Pancreas (tissue), 10 donors: ENCODE results near the gene WWC2. TPM values are rescaled to one million over a fixed set of nuclear protein-coding genes. Genes with fewer than 3 reads are reported as not detected.
"Not testable (repeated sequence)": the region's sequence is repeated elsewhere in the genome, so short reads cannot be mapped to it uniquely, and the experiment has no call there.

ENCODE experiments used
- ATAC-seq, 4 donors: fragments of 200-7000 bp; cut with Tn5 transposase; one replicate each; pipeline versions ENCODE4 v1.8.0 to v1.9.1; 2020; ENCODE audit warnings: mild to moderate bottlenecking in 4 of 4, moderate library complexity in 4 of 4
- DNase-seq, 6 donors: peaks; one replicate each; pipeline ENCODE4 v3.0.0-alpha.2; 2020
- FAIRE-seq: peaks from 2 replicates; lab custom pipeline; 2012; peaks lifted over from hg19 to GRCh38; lab: Jason Lieb, UNC
- H3K27ac ChIP-seq, 4 donors: fragments of 200-600 bp; sonication (generic); 1 replicate in 3 of 4; 2 replicates in 1 of 4; pipeline versions ENCODE4 v1.5.0 to v1.8.0; 2020
- H3K27me3 ChIP-seq, 4 donors: fragments of 200-600 bp; one replicate each; pipeline ENCODE4 v1.8.0; 2021
- H3K36me3 ChIP-seq, 3 donors: fragments of 200-600 bp; sonication (generic) in 1 of 3; one replicate each; pipeline versions ENCODE4 v1.5.0 to v1.8.0; 2020 to 2021
- H3K4me1 ChIP-seq, 3 donors: fragments of 200-600 bp; one replicate each; pipeline ENCODE4 v1.8.0; 2021
- H3K4me3 ChIP-seq, 4 donors: fragments of 200-600 bp; sonication (generic) in 2 of 4; one replicate each; pipeline versions ENCODE4 v1.5.0 to v1.8.0; 2020 to 2021
- H3K9me3 ChIP-seq, 4 donors: fragments of 200-600 bp; one replicate each; pipeline ENCODE4 v1.8.0; 2021
- CTCF ChIP-seq, 4 donors: fragments of 200-600 bp; sonication (generic) in 3 of 4; IDR thresholded peaks; one replicate each; pipeline versions ENCODE4 v1.5.0 to v1.8.0; 2021; ENCODE audit warnings: antibody characterized with exemption in 4 of 4
- WGBS, 2 donors: extraction: QIAGEN DNeasy Blood & Tissue Kit; methylation state at CpG; one replicate each; pipeline ENCODE4 v1.1.7; 2013; 5-methylcytosine and 5-hydroxymethylcytosine counted together
- intact Hi-C, 3 donors: fragments of 100-400 bp; cut with DNase I; formaldehyde crosslinking; loops; one replicate each; pipeline versions ENCODE4 v1.11.1 to v1.14.2; 2022
- polyA plus RNA-seq, 2 donors: library from polyadenylated mRNA; stranded (reverse); fragments of 200-250 nt; gene quantifications; one replicate each; pipeline ENCODE4 v1.2.3, GENCODE V29; 2013
- total RNA-seq, 6 donors: library from RNA; stranded (reverse); fragmentation: NEBNext Ultra II Directional in 4 of 6; extraction: Animal tissue kit (Norgen Biotek cat#: 25700) in 4 of 6; gene quantifications; one replicate each; pipeline versions ENCODE4 v1.2.1 to v1.2.4, GENCODE V29; 2021 to 2023
- donor health status: healthy with polysubstance abuse.
- donor health status: DM: no; HTN: no; CAD: no; lungs with moderate emphysema.
- donor health status: DM: no; HTN: no; CAD: no.
- donor health status: control.
- donor health status: control.
- donor health status: Bipolar disorder and iron deficiency.
- donor health status: DM: yes; HTN: yes; CAD: no.
- donor health status: DM: no; HTN: no; CAD: no.
- donor health status: DM: no; HTN: no; CAD: no.
- donor health status: DM: yes; HTN: yes; CAD: no.

Gene WWC2
- total and polyA plus RNA-seq, 8 donors, result 4.4 to 27.5 (median 16.9) TPM

DNA sequence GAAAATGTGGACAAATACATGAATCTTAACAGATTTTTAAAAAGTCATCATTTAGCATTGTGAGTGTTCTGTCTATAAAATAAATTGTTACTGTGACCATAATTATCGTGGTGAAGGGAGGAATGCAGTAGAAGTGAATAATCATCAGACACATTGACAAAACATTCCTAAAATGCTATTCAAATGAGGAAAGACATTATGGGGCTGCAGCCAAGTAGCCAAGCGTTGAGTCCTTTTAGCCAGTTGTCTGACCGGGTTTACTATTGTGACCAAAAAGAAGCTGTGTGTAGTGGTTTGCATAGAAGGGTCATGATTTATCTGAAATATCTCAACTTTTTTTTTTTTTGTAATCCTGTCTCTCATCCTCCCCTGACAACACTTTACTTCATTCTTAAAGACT lies 19.5 kb downstream of the WWC2 start:
- TF ChIP-seq CTCF (IDR thresholded peaks at IDR 0.05), result no peak
- peaks cover 5 to 22% (median 19%) of the 10 kb centered on the region in 3 donors for H3K4me1 ChIP-seq
- 3 to 10% methylated on average over 3 of the region's 3 CpGs for WGBS, 2 donors
- intact Hi-C loops, result loop anchor here in 1 of 3 donors (10.0 kb wide), 1 partner anchor 56 kb away; no protein-coding TSS in a partner anchor
- H3K9me3 ChIP-seq, result no peaks in the 10 kb centered on the region
- H3K36me3 ChIP-seq, result no peaks in the 10 kb centered on the region
- no peak for DNase-seq
- no peak overlapping the region for H3K4me3 ChIP-seq
- no peak for FAIRE-seq
- peak overlapping the region in 1 of 4 donors; percentile 5 for H3K27ac ChIP-seq
- ATAC-seq, result peak; percentile 63 to 92 (median 81)
- no peaks in the 10 kb centered on the region for H3K27me3 ChIP-seq

DNA sequence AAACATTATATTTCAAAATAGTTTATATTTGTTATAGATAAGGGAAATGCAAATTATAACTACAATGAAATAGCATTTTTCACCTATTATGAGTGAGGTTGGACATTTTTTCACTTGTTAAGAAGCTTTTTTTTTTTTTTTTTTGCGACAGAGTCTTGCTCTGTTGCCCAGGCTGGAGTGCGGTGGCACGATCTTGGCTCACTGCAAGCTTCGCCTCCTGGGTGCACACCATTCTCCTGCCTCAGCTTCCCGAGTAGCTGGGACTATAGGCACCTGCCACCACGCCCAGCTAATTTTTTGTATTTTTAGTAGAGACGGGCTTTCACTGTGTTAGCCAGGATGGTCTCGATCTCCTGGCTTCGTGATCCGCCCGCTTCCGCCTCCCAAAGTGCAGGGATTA lies 22.6 kb downstream of the WWC2 start:
- H3K36me3 ChIP-seq, H3K4me3 ChIP-seq, intact Hi-C loops, H3K9me3 ChIP-seq, DNase-seq, H3K27ac ChIP-seq, ATAC-seq, FAIRE-seq, H3K27me3 ChIP-seq: not testable (repeated sequence)
- peaks cover 5 to 22% (median 14%) of the 10 kb centered on the region in 3 donors for H3K4me1 ChIP-seq
- WGBS, 2 donors, result 97 to 99% methylated on average over 12 of the region's 12 CpGs

DNA sequence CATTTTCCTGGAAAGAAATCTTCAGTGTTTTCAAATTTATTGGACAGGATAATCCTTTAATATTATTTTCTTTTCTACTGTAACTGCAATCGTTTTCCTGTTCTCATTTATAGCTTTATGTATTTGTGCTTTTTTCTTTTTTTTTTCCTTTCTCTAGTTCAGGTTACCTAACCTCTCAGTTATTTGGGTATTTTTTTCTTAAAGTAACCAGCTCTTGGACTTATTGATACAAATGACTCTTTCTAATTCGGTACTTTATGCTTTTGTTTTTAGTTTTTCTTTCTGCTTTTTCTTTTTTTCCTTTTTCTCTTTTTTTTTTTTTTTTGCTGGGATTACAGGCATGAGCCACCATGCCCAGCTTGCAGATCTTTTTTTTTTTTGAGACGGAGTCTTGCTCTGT lies 25.2 kb downstream of the WWC2 start:
- Histone ChIP-seq H3K9me3 (no peaks in the 10 kb centered on the region), H3K4me3 (no peak overlapping the region), H3K27ac (no peak overlapping the region), H3K27me3 (no peaks in the 10 kb centered on the region), H3K36me3 (no peaks in the 10 kb centered on the region), H3K4me1 (peaks cover 0 to 9% (median 2%) of the 10 kb centered on the region in 3 donors)
- FAIRE-seq (no peak), ATAC-seq (peak in 1 of 4 donors; percentile 42), DNase-seq (no peak)
- TF ChIP-seq CTCF (IDR thresholded peaks at IDR 0.05), result no peak
- WGBS, 2 donors, result 47 to 50% methylated on average over 3 of the region's 3 CpGs
- intact Hi-C loops, result no loop called here

DNA sequence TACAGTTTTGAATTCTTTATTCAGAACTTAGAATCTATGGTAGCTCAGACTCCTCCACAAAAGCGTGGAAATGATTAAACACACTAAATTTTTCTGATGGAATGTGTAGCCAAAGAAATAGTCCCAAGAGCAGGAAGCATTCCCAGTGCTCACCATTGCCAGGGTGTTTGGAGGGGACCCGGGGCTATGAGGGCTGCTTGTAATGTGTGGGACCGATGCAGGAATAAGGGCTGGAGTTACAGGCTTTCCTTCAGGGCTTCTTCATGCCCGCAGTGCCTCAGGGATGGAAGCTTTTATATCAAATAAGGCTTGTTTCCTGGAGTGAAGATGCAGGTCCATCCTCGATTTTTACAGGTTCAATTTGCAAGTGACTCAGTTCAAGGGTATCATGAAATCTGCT lies 25.8 kb downstream of the WWC2 start:
- no peak for FAIRE-seq
- no peak for DNase-seq
- Histone ChIP-seq H3K4me3 (no peak overlapping the region), H3K4me1 (peaks cover 0 to 3% (median 0%) of the 10 kb centered on the region in 3 donors), H3K27me3 (no peaks in the 10 kb centered on the region), H3K36me3 (no peaks in the 10 kb centered on the region), H3K27ac (no peak overlapping the region), H3K9me3 (no peaks in the 10 kb centered on the region)
- ATAC-seq, result no peak
- 83 to 86% methylated on average over 4 to 5 of the region's 5 CpGs for WGBS, 2 donors
- intact Hi-C loops, result no loop called here
- TF ChIP-seq CTCF (IDR thresholded peaks at IDR 0.05), result no peak

DNA sequence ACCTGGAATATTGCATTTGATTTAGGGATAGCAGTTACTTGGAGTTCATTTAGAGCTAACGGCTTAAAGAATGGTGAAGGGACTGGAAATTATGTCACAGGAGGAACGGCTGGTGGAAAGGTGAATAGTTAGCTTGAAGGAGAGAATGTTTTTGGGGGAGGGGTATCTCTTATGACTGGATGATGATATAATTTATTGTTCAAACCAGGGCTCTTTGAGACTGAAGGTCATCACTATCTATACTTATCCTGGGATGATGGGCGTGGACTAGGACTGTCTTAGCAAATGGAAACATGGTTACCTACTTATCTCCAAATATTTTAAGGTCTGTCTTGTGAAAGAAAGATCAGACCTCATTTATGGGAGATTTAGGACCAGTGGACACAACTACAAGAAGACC lies 30.1 kb downstream of the WWC2 start:
- intact Hi-C loops, result no loop called here

More for the DNA sequence above, 30.1 kb downstream of the WWC2 start:
- WGBS, 2 donors, result 88 to 90% methylated on average over 3 of the region's 3 CpGs
- no peaks in the 10 kb centered on the region for H3K27me3 ChIP-seq
- H3K4me3 ChIP-seq, result no peak overlapping the region
- ATAC-seq, result no peak
- H3K4me1 ChIP-seq, result peaks cover 0 to 4% (median 0%) of the 10 kb centered on the region in 3 donors
- no peaks in the 10 kb centered on the region for H3K36me3 ChIP-seq
- H3K27ac ChIP-seq, result no peak overlapping the region
- no peak for DNase-seq
- H3K9me3 ChIP-seq, result no peaks in the 10 kb centered on the region
- no peak for TF ChIP-seq CTCF (IDR thresholded peaks at IDR 0.05)
- no peak for FAIRE-seq
